HepG2 (cell line): ENCODE data around the gene SHROOM1. TPM values are rescaled to one million over a fixed set of nuclear protein-coding genes. Genes with fewer than 3 reads are reported as not detected.

ENCODE experiments used
- AFF4 ChIP-seq: sonication (generic); formaldehyde crosslinking; IDR thresholded peaks from 2 replicates; pipeline ENCODE4 v1.4.0; 2020; ENCODE audit warnings: missing genetic modification reagents
- ATRX ChIP-seq: sonication (generic); formaldehyde crosslinking; IDR thresholded peaks from 2 replicates; pipeline ENCODE4 v1.4.0; 2020; ENCODE audit warnings: missing genetic modification reagents, borderline replicate concordance
- CC2D1A ChIP-seq: sonication (generic); formaldehyde crosslinking; IDR thresholded peaks from 2 replicates; pipeline ENCODE4 v1.8.1; 2023; ENCODE audit warnings: mild to moderate bottlenecking, missing genetic modification reagents
- CREB3 ChIP-seq: sonication (generic); formaldehyde crosslinking; IDR thresholded peaks from 2 replicates; pipeline ENCODE4 v1.5.0; 2020; ENCODE audit warnings: missing genetic modification reagents
- CTCF ChIP-seq: sonication (generic); formaldehyde crosslinking; IDR thresholded peaks from 2 replicates; pipeline ENCODE4 v1.5.0; 2020; ENCODE audit warnings: mild to moderate bottlenecking, missing genetic modification reagents, moderate library complexity
- KDM6A ChIP-seq: IDR thresholded peaks from 2 replicates; pipeline ENCODE4 v1.6.1; 2016; ENCODE audit warnings: low read depth
- NR2F2 ChIP-seq: IDR thresholded peaks from 2 replicates; pipeline ENCODE4 v1.6.1; 2012; ENCODE audit warnings: low read depth, inconsistent platforms, borderline replicate concordance
- RFX1 ChIP-seq: fragments of 450-650 bp; IDR thresholded peaks from 2 replicates; pipeline ENCODE4 v1.6.1; 2017
- SALL2 ChIP-seq: sonication (generic); formaldehyde crosslinking; IDR thresholded peaks from 2 replicates; pipeline ENCODE4 v1.8.1; 2023; ENCODE audit warnings: mild to moderate bottlenecking, missing genetic modification reagents, inconsistent platforms
- TFDP2 ChIP-seq: sonication (generic); formaldehyde crosslinking; IDR thresholded peaks from 2 replicates; pipeline ENCODE4 v1.4.0; 2020; ENCODE audit warnings: missing genetic modification reagents
- TMF1 ChIP-seq: sonication (generic); formaldehyde crosslinking; IDR thresholded peaks from 2 replicates; pipeline ENCODE4 v1.8.1; 2022; ENCODE audit warnings: low read depth, missing genetic modification reagents
- ZFP62 ChIP-seq: sonication (generic); formaldehyde crosslinking; IDR thresholded peaks from 2 replicates; pipeline ENCODE4 v1.4.0; 2020; ENCODE audit warnings: missing genetic modification reagents
- ZFX ChIP-seq: sonication (generic); formaldehyde crosslinking; IDR thresholded peaks from 2 replicates; pipeline ENCODE4 v1.4.0; 2020; ENCODE audit warnings: mild to moderate bottlenecking, low read depth, missing genetic modification reagents, moderate library complexity
- ZMYM2 ChIP-seq: sonication (generic); formaldehyde crosslinking; IDR thresholded peaks from 2 replicates; pipeline ENCODE4 v1.8.0; 2022; ENCODE audit warnings: mild to moderate bottlenecking, missing genetic modification reagents
- ZNF124 ChIP-seq: sonication (generic); formaldehyde crosslinking; IDR thresholded peaks from 2 replicates; pipeline ENCODE4 v1.4.0; 2020; ENCODE audit warnings: missing genetic modification reagents
- ZNF292 ChIP-seq: sonication (generic); formaldehyde crosslinking; IDR thresholded peaks from 2 replicates; pipeline ENCODE4 v1.8.1; 2022; ENCODE audit warnings: mild to moderate bottlenecking, low read depth, missing genetic modification reagents, borderline replicate concordance
- ZNF543 ChIP-seq: sonication (generic); formaldehyde crosslinking; IDR thresholded peaks from 2 replicates; pipeline ENCODE4 v1.4.0; 2020; ENCODE audit warnings: mild to moderate bottlenecking, missing genetic modification reagents
- ZNF710 ChIP-seq: sonication (generic); formaldehyde crosslinking; IDR thresholded peaks from 2 replicates; pipeline ENCODE4 v1.5.0; 2020; ENCODE audit warnings: mild to moderate bottlenecking, missing genetic modification reagents, borderline replicate concordance
- ZSCAN29 ChIP-seq: sonication (generic); formaldehyde crosslinking; conservative IDR thresholded peaks from 2 replicates; pipeline ENCODE4 v1.4.0; 2020; ENCODE audit warnings: mild to moderate bottlenecking, missing genetic modification reagents
- polyA plus RNA-seq, 8 experiments: library from polyadenylated mRNA; depleted of rRNA in 3 of 8; stranded (reverse) in 7 of 8; unstranded in 1 of 8; fragments of >200 nt; fragmentation: Illumina TruSeq in 4 of 8; extraction: Trizol in 4 of 8; gene quantifications; 2 replicates each; pipeline versions ENCODE4 v1.2.1 to v1.2.3, GENCODE V29; 2011 to 2016; ENCODE audit warnings: low read depth in 4 of 8, missing spikeins in 1 of 8, mixed read lengths in 1 of 8; ENCODE audit not compliant: insufficient read depth in 1 of 8
- total RNA-seq, 5 experiments: library from RNA; depleted of rRNA; stranded (reverse); fragments of >200 nt; fragmentation: Illumina TruSeq; extraction: Trizol; gene quantifications; 2 replicates each; pipeline ENCODE4 v1.2.3, GENCODE V29; 2016; ENCODE audit warnings: low read depth in 1 of 5

SHROOM1 gene
- total and polyA plus RNA-seq, 2 of the 13 experiments (the other 11 are each of a cell fraction or from before 2014, with no cell fraction given), result 18.2 to 25.7 TPM

- TF ChIP-seq AFF4 (CRISPR knock-in tag) (no peak), CREB3 (CRISPR knock-in tag) (no peak), CTCF (CRISPR knock-in tag) (peak; percentile 96), ZFX (CRISPR knock-in tag) (peak; percentile 89), NR2F2 (no peak), TMF1 (CRISPR knock-in tag) (no peak), ZFP62 (CRISPR knock-in tag) (no peak), ZNF543 (no peak), ATRX (CRISPR knock-in tag) (no peak), CC2D1A (CRISPR knock-in tag) (no peak), RFX1 (no peak), KDM6A (no peak), SALL2 (CRISPR knock-in tag) (peak; percentile 63; the same call in 1 of the 2 replicates), ZNF710 (0 out of 2 replicates have a peak, but pooled peaks have one; percentile 13), ZSCAN29 (CRISPR knock-in tag) (no peak), ZNF124 (CRISPR knock-in tag) (peak; percentile 75; the same call in 1 of the 2 replicates), TFDP2 (CRISPR knock-in tag) (0 out of 2 replicates have a peak, but pooled peaks have one; percentile 21), ZMYM2 (CRISPR knock-in tag) (0 out of 2 replicates have a peak, but pooled peaks have one; percentile 34), ZNF292 (no peak)
These were observed 10.2 kb downstream of the SHROOM1 start (continued) for GRCh38 chr5:132820162-132820754.
